IMR-90 (cell line): ENCODE measurements around the gene TMEM256. TPM values are rescaled to one million over a fixed set of nuclear protein-coding genes. Genes with fewer than 3 reads are reported as not detected.

ENCODE experiments used
- CHD1 ChIP-seq: IDR thresholded peaks from 2 replicates; pipeline ENCODE4 v1.6.1; 2012; ENCODE audit warnings: low read depth, low read length, improper control_type of control experiment
- RFX5 ChIP-seq: IDR thresholded peaks from 2 replicates; pipeline ENCODE4 v1.8.0; 2012; ENCODE audit warnings: low read depth, mild to moderate bottlenecking, low read length, moderate library complexity
- SMC3 ChIP-seq: fragments of 150-350 bp; IDR thresholded peaks from 2 replicates; pipeline ENCODE4 v1.6.1; 2016; ENCODE audit warnings: low read depth, mild to moderate bottlenecking, antibody characterized with exemption, low read length, moderate library complexity
- polyA plus RNA-seq, 3 experiments: library from polyadenylated mRNA; depleted of rRNA; stranded (reverse); fragments of >200 nt; gene quantifications; 2 replicates each; pipeline ENCODE4 v1.2.3, GENCODE V29; 2012; ENCODE audit warnings: low replicate concordance in 1 of 3
- total RNA-seq: library from RNA; depleted of rRNA; stranded (reverse); fragments of >200 nt; gene quantifications from 2 replicates; pipeline ENCODE4 v1.2.3, GENCODE V29; 2012

The TMEM256 gene
- total and polyA plus RNA-seq, 2 of the 4 experiments (the other 2 are of a cell fraction) = 38.4 to 174 TPM

DNA sequence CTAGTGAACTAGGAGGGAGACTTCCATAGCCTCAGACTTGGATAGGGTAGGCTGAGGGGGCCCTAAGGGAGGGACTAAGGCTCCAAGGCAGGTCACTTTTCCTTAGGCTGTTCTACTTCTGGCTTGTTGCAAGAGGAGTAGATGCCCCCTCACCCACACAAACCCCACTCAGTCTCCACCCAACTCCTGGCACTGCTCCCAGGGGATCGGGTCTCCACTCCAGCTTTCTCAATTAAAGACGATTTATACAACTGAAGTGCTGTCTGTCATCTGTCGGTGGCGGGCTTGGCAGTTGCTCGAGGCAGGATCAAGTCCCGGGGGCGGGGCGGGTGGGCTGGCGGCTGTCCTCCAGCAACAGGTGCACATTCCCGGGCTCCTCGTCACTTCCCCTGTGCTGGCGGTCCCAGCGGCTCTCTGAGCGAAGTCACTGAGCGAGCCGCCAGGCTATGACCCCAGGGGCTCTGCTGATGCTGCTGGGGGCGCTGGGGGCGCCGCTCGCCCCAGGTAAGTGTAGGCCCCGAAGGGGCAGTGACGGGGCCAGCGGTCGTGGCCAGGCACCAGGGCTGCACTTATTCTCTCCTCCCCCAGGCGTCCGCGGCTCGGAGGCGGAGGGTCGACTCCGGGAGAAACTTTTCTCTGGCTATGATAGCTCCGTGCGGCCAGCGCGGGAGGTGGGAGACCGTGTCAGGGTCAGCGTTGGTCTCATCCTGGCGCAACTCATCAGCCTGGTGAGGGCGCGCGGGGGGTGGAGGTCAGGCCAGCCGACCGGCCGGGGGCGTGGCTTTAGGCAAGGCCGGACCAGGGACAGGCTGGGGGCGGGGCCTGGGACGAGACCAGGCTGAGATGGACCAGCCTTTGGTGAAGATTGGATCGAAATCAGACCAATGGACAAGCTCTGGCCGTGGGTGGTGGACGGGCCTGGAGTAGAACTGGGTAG is 41.1 kb upstream of the TMEM256 start, which contains the start of gene CHRNB1 (continued):
- TF ChIP-seq CHD1 (no peak), SMC3 (no peak), RFX5 (no peak)
